HG02885 (cell line): Measurements from ENCODE around the gene WDPCP.

Experiments
- ATAC-seq: cut with Tn5 transposase; IDR thresholded peaks from one replicate; pipeline ENCODE4 v1.9.1; 2021; ENCODE audit warnings: mild to moderate bottlenecking; ENCODE audit not compliant: unreplicated experiment, poor library complexity

The WDPCP gene

DNA sequence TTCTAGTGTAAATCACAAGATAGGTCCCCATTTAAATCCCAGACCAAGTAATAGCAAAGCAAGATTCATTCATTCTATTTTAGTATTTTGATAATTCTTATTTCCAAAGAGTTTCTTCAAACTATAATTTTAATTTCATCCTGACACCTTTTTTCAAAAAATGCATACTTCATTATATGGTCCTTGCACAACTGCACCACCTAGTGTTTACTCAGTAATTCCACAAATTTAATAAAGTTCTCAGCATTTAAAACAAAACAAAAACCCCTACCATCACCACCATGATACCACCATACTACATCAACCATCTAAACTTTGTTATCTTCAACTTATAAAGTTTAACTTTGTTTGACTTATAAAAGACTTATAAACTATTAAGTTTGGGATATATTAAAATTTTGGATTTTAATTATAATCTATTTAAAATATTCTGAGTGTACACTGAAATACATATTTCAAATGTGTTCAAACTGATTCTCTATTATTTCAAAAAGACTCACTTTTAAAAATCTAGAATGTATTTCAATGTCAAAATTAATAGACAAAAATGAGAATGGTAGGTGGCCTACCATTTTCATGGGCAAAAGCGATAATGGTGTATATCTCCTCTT, 44.2 kb downstream of the WDPCP start:
- ATAC-seq: no peak

DNA sequence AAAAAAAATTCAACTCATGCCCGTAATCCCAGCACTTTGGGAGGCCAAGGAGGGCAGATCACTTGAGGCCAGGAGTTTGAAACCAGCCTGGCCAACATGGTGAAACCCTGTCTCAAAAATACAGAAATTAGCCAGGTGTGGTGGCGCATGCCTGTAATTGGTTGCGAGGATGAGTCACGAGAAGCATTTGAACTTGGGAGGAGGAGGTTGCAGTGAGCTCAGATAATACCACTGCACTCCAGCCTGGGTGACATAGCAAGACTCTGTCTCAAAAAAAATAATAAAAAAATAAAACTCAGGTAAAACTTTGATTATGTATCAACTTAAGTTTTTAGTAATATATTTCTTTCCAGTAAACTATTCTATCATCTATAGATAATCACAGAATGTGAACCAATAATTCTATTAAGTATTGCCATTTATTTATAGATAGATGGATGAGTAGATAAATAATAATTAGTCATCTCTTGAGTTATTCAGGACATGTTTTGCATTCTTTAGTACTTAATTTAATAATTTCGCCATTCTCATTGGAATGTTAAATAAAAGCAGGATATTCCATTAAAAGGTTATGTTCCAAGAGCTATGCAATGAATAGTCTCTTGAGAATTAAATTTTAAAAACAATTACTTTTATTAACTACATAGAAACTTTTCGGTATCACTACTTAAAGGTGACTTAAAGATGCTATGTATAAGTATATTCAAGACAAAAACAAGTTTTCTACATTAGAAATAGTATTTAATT, 48.7 kb downstream of the WDPCP start:
- no peak for ATAC-seq

DNA sequence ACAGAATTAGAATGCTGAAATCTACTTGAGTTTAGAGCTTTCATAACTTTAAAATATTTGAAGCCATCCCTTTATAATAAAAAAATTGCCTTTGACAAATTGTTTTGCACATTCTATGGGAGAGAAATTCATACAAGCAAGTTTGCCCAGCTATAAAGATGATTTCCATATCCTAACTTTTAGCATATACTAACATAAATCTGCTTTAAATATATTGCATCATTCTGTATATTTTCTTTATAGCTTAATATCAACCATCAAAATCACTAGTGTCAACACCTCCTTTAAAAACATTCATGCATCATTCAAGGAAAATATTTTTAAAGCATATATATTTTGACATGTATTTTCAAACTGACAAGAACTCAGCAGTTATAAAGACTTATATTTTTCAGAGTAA, 49.9 kb downstream of the WDPCP start:
- no peak for ATAC-seq

- ATAC-seq: no peak
Observed at GRCh38 chr2:63537306-63537705, 51.0 kb downstream of the WDPCP start.

DNA sequence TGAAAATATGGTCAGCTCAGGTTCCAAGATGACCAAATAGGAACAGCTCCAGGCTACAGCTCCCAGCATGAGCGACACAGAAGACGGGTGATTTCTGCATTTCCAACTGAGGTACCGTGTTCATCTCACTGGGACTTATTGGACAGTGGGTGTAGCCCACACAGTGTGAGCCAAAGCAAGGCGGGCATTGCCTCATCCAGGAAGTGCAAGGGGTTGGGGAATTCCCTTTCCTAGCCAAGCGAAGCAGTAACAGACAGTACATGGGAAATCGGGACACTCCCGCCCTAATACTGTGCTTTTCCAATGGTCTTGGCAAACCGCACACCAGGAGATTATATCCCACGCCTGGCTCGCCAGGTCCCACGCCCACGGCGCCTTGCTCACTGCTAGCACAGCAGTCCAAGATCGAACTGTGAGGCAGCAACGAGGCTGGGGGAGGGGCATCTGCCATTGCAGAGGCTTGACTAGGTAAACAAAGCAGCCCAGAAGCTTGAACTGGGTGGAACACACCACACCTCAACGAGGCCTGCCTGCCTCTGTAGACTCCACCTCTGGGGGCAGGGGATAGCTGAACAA, 57.5 kb downstream of the WDPCP start:
- ATAC-seq: no peak

DNA sequence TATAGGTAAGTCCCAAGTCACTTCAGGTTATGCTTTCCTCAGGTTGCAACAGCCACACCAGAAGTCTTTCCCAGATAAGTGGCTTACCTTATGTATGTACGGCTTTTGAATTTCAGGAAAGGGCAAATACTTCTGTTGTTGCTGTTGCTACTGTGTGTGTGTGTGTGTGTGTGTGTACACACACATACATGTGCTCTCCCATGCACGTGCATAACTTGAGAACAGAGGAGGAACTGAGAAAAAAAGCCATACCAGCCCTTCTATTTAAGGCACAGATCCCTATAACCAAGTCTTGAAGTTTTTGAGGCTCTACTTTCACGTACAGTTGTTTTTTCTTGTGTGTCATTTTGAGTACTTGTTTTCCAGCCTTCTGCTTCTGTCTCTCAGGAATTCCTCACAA, 62.4 kb downstream of the WDPCP start:
- no peak for ATAC-seq

DNA sequence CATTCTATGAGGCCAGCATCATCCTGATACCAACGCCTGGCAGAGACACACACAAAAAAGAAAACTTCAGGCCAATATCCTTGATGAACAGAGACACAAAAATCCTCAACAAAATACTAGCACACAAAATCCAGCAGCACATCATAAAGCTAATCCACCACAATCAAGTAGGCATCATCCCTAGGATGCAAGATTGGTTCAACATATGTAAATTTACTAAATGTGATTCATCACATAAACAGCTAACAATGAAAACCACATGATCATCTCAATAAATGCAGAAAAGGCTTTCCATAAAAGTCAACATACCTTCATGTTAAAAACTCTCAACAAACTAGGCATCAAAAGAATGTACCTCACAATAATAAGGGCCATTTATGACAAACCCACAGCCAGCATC, 65.3 kb downstream of the WDPCP start:
- no peak for ATAC-seq

DNA sequence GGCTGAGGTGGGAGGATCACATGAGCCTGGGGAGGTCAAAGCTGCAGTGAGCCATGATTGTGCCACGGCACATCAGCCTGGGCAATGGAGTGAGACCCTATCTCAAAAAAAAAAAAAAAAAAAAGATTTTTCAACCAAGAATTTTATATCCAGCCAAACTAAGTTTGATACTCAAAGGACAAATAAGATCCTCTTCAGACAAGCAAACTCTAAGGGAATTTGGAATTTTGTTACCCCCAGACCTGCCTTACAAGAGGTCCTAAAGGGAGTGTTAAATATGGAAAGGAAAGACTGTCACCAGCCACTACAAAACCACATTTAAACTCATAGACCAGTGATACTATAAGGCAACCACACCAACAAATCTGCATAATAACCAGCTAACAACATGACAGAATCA, 67.5 kb downstream of the WDPCP start:
- no peak for ATAC-seq

DNA sequence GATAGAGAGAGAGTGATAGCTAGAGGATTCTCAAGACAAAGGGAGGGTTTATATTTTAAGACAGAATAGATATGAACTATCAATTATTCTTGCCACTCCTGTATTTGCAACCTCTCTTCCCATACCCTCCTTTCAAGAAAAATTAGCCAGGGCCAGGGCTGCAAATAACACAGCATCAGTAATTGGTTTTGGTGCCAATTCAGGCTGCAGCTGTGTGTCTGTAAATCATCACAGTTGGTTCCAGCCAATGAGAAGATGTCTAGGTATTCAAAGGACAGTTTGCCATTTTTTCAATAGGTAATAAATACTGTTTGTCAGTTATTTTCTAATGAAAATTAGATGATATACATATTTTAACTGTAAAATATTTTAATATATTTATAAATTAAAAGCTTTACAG, 73.5 kb downstream of the WDPCP start:
- no peak for ATAC-seq

DNA sequence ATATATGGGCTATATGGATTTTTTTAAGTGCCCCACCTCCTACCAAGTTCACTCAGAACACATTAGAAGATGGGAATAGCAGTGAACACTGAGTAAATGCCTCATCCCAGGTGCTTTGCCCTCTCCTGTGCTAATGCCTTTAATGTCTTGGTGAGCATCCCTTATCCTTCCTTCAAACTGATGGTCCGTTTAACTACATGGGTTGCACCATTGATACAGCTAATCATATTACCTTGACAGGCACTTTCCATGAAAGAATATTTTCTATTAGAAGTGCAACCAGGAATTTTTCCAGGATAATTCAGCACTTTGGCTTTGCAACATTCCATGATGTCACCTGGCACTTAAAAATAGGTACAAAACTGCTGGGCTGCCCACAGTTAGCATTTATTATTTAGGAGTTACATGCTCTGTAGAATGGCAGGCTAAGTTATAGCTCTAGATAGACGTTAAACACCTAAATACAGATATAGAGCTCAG, 74.0 kb downstream of the WDPCP start:
- no peak for ATAC-seq

DNA sequence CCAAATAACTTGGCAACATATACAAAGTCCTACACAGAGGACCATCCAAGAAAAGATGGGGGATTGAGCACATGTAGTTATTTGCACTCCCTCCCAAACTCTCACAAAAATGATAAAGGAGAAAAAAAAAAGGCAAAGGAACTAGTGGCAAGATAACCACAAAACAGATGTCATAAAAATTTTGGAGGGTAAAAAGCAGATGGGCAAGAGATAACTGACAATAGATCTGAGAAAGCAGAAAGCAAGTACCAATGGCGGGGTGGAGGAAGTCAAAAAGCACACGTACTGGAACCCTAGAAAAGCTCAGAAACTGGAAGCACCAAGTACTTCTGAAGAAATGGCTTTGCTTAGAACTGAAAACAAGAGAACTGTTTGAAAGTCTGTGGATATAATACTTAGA, 82.0 kb downstream of the WDPCP start:
- no peak for ATAC-seq

- no peak for ATAC-seq
Observed at GRCh38 chr2:63503818-63504217, 84.5 kb downstream of the WDPCP start.

DNA sequence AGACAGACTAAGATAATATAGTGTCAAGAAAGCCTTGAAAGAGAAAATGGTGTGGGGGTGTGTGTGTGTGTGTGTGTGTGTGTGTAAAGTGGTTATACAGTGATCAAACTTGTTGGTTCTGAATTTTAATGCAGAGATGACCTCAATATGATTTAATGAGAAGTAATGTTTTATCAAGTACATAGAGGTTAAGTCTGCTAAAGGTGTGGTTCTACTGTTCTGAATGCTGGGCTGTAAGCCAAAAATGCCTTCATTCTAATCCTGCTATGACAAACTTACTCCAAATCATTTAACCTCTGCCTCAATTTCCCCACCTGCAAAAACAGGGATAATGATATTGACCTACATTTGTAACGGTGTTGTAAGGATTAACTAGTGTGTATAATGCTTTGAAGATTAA, 87.9 kb downstream of the WDPCP start:
- no peak for ATAC-seq

GRCh38 chr2:63497576-63497975, 90.7 kb downstream of the WDPCP start:
- ATAC-seq: no peak

GRCh38 chr2:63494968-63495367, 93.3 kb downstream of the WDPCP start:
- ATAC-seq: no peak

- no peak for ATAC-seq
Observed at GRCh38 chr2:63494100-63494499, 94.2 kb downstream of the WDPCP start.

- ATAC-seq: no peak
Observed at GRCh38 chr2:63488118-63488713, 100.1 kb downstream of the WDPCP start.

DNA sequence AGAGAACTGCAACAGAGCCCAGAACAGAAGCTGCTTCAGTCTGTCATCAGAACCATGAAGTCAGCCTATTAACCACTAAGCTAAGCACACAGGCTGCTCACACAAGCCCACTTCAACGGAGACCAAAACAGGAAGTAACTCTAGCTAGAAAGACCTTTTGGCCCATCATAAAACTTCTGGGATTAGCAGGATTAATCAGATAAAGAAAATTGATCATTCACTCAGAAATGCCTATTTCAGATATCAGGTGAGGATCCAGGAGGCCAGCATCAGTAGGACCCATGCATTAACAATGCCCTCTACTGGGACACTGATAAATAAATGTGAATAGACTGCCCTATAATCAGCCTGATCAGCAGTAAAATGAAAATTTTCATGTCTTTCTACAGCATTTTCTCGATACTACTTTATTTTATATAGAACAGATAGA, 101.4 kb downstream of the WDPCP start:
- no peak for ATAC-seq

DNA sequence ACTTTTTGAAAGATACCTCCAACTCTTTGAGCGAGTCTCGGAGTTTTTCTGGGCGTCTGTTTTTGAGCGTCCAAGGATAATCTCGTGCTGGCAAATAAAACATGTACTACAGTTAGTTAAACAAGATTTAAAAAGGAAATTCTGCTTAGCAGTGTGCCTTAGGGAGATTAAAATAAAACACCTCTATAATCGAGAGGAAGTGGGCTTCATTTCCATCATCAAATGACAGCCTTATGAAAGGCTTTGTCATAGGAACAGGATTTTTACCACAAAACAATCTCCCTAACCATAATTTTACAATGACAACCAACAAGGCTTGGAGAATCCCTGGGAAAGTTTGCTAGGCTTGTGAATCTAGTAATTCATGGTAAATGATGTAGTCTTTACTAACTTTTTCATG, 103.4 kb downstream of the WDPCP start:
- no peak for ATAC-seq

- ATAC-seq: no peak
Observed at GRCh38 chr2:63484481-63484880, 103.8 kb downstream of the WDPCP start.

DNA sequence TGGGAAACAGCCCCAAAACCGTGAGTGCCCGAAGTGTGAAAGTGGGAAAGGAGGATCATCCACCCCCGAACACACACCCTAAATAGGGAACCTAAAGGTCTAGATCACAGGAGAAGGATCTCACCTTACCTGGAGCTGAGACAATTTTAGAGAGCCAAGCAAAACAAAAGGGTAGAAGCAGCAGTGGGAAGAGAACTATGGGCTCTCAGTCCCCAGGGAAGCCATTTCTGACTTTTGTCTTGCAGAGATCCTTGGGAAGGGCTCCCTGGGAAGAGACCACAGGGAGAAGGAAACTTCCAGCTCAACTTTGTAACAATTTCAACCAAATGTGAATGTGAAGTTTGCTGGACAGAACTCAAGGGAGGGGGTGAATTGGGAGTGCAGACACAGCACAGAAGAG, 110.6 kb downstream of the WDPCP start:
- no peak for ATAC-seq
